HG02840 (cell line): Measurements from ENCODE around the gene BRIX1.
"Not testable (repeated sequence)": the region's sequence is repeated elsewhere in the genome, so short reads cannot be mapped to it uniquely, and the experiment has no call there.

ENCODE experiments used
- ATAC-seq: cut with Tn5 transposase; IDR thresholded peaks from one replicate; pipeline ENCODE4 v1.9.1; 2021; ENCODE audit warnings: mild to moderate bottlenecking, moderate library complexity, moderate number of reproducible peaks; ENCODE audit not compliant: unreplicated experiment, low FRiP score

The BRIX1 gene

GRCh38 chr5:34913072-34913471 lies 2.4 kb upstream of the BRIX1 start:
- ATAC-seq, result no peak

GRCh38 chr5:34914671-34915138 lies 806 bp upstream of the BRIX1 start:
- ATAC-seq, result peak; percentile 17

- ATAC-seq, result peak; percentile 11
These were observed 313 bp downstream of the BRIX1 start for GRCh38 chr5:34915856-34916192.

GRCh38 chr5:34916518-34916917 lies 1.0 kb downstream of the BRIX1 start:
- no peak for ATAC-seq

GRCh38 chr5:34918025-34918424 lies 2.5 kb downstream of the BRIX1 start:
- no peak for ATAC-seq

GRCh38 chr5:34919077-34919476 lies 3.6 kb downstream of the BRIX1 start:
- no peak for ATAC-seq

GRCh38 chr5:34923256-34923655 lies 7.7 kb downstream of the BRIX1 start:
- ATAC-seq, result not testable (repeated sequence)

GRCh38 chr5:34923694-34924461 lies 8.4 kb downstream of the BRIX1 start:
- ATAC-seq, result no peak

- ATAC-seq, result no peak
These were observed 8.9 kb downstream of the BRIX1 start for GRCh38 chr5:34924462-34924765.

- no peak for ATAC-seq
These were observed 10.9 kb downstream of the BRIX1 start for GRCh38 chr5:34926318-34926888.

- no peak for ATAC-seq
These were observed 12.3 kb downstream of the BRIX1 start for GRCh38 chr5:34927785-34928184.

GRCh38 chr5:34928267-34928666 lies 12.8 kb downstream of the BRIX1 start:
- ATAC-seq, result no peak

- ATAC-seq, result peak; percentile 91
These were observed 13.7 kb downstream of the BRIX1 start, which contains the start of gene DNAJC21 for GRCh38 chr5:34929134-34929719. Gene DNAJC21, plus strand, starts transcription at chr5:34929559. Its CDS starts 261 bp downstream, at chr5:34929820.

GRCh38 chr5:34929720-34930461 lies 14.4 kb downstream of the BRIX1 start:
- ATAC-seq, result peak; percentile 73

GRCh38 chr5:34930462-34930844 lies 14.9 kb downstream of the BRIX1 start:
- ATAC-seq, result no peak

GRCh38 chr5:34930870-34931269 lies 15.4 kb downstream of the BRIX1 start:
- ATAC-seq, result no peak

- no peak for ATAC-seq
These were observed 17.4 kb downstream of the BRIX1 start for GRCh38 chr5:34932947-34933346.

GRCh38 chr5:34941936-34942335 lies 26.4 kb downstream of the BRIX1 start:
- no peak for ATAC-seq

- ATAC-seq, result no peak
These were observed 28.5 kb downstream of the BRIX1 start for GRCh38 chr5:34944044-34944443.

GRCh38 chr5:34944460-34945047 lies 29.0 kb downstream of the BRIX1 start:
- ATAC-seq, result no peak

- ATAC-seq, result no peak
These were observed 41.8 kb downstream of the BRIX1 start for GRCh38 chr5:34957321-34957720.
